IPS-18a (cell line): ENCODE data around the gene H2BK1.

Experiments
- H3K27ac ChIP-seq: one replicate; pipeline ENCODE4 v1.5.1; 2013; ENCODE audit warnings: low read length
- H3K27me3 ChIP-seq: one replicate; pipeline ENCODE4 v1.6.1; 2013; ENCODE audit warnings: mild to moderate bottlenecking, low read length; ENCODE audit not compliant: control insufficient read depth, insufficient read depth
- H3K36me3 ChIP-seq: one replicate; pipeline ENCODE4 v1.6.1; 2013; ENCODE audit warnings: low read depth, low read length; ENCODE audit not compliant: control insufficient read depth
- H3K4me1 ChIP-seq: one replicate; pipeline ENCODE4 v1.6.1; 2013; ENCODE audit warnings: low read depth, low read length; ENCODE audit not compliant: control insufficient read depth
- H3K4me3 ChIP-seq: one replicate; pipeline ENCODE4 v1.5.1; 2013; ENCODE audit warnings: low read length
- H3K9ac ChIP-seq: one replicate; pipeline ENCODE4 v1.6.1; 2013; ENCODE audit warnings: mild to moderate bottlenecking, low read length, moderate library complexity
- H3K9me3 ChIP-seq: one replicate; pipeline ENCODE4 v1.6.1; 2013; ENCODE audit warnings: low read depth, low read length; ENCODE audit not compliant: control insufficient read depth

Gene H2BK1

DNA sequence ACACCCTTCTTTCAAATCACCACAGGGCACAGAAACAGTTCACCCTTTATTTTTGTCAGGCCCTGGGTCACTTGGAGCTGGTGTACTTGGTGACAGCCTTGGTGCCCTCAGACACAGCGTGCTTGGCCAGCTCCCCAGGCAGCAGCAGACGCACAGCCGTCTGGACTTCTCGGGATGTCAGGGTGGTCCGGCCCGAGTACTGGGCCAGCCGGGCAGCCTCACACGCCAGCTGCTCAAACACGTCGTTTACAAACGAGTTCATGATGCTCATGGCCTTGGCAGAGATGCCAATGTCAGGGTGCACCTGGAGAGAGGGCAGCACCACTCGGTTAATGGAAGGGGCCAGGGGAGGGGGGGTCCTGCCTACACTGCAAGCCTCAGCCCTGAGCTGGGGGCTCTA lies 2.5 kb downstream of the H2BK1 start:
- Histone ChIP-seq H3K9ac (no peak overlapping the region), H3K4me1 (peaks cover 5% of the 10 kb centered on the region), H3K9me3 (no peaks in the 10 kb centered on the region), H3K27me3 (no peaks in the 10 kb centered on the region), H3K36me3 (peaks cover 3% of the 10 kb centered on the region), H3K27ac (no peak overlapping the region), H3K4me3 (no peak overlapping the region)

- no peaks in the 10 kb centered on the region for H3K9me3 ChIP-seq
- no peak overlapping the region for H3K4me3 ChIP-seq
- H3K27ac ChIP-seq, result no peak overlapping the region
- H3K4me1 ChIP-seq, result peaks cover 5% of the 10 kb centered on the region
- H3K27me3 ChIP-seq, result no peaks in the 10 kb centered on the region
- no peak overlapping the region for H3K9ac ChIP-seq
- H3K36me3 ChIP-seq, result no peaks in the 10 kb centered on the region
Observed at GRCh38 chr7:151207315-151207714, 3.0 kb downstream of the H2BK1 start.

DNA sequence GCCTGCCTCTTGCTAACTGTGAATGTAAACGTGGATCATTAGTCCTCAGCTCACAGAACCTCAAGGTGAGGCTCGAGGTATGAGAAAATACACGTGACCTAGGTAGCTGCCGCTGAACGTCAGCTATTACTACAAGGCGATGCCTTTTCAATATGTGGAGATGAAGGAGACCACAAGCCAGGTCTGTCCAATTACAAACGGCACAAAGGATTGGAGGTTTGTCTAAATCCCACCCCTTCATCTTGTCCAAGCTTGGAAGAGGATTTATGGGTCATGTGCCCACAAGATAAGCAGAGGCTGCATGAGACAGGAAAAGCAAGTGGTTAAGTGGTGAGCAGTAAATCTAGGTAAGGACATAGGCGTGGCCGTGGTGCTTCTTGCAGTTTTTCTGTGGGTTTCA lies 3.4 kb downstream of the H2BK1 start:
- no peak overlapping the region for H3K9ac ChIP-seq
- no peaks in the 10 kb centered on the region for H3K27me3 ChIP-seq

DNA sequence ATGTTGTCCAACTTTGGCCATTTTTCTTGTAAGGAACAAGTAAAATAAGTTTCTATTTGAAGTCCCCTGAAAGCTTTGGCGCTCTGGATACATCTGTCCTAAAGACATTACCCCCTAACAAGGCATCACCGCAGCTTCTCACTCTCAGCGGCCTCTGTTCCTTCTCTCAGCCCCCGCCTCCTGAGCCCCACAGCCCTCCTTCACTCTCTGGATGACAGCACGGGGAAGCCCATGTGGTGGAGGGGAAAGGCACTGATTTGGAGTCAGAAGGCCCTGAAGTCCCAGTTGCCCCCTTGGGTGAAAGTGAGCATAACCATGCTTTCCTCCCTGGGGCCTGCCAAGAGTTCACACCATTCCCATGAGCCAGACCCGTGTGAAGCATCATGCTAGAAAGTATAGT lies 4.6 kb downstream of the H2BK1 start:
- Histone ChIP-seq H3K4me3 (no peak overlapping the region), H3K27me3 (no peaks in the 10 kb centered on the region), H3K27ac (no peak overlapping the region), H3K4me1 (peaks cover 3% of the 10 kb centered on the region), H3K36me3 (no peaks in the 10 kb centered on the region), H3K9me3 (no peaks in the 10 kb centered on the region), H3K9ac (no peak overlapping the region)

More for the DNA sequence above, 3.4 kb downstream of the H2BK1 start:
- no peaks in the 10 kb centered on the region for H3K9me3 ChIP-seq
- no peaks in the 10 kb centered on the region for H3K36me3 ChIP-seq
- H3K4me1 ChIP-seq, result peaks cover 5% of the 10 kb centered on the region
- H3K27ac ChIP-seq, result no peak overlapping the region
- H3K4me3 ChIP-seq, result no peak overlapping the region

- H3K9ac ChIP-seq, result no peak overlapping the region
Observed at GRCh38 chr7:151204383-151205032, 5.8 kb downstream of the H2BK1 start.

DNA sequence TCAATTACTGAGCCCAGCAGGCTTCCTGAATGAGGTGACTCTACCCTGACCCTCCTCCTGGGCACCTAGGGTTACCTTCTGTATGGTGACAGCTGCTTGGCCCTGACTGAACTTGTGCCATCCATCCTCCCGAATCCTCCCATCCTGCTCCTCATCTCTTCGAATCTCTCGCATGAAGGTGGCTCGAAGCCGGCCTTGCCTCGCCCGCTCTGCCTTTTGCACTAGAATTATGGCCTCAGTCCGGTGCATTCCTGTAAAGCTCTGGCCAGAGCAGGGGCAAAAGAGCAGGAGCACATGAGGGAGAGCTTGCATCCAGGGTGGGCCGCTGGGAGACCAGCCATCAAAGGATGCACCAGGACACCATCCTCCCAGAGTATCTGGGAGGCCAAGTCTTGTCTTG lies 7.5 kb downstream of the H2BK1 start:
- Histone ChIP-seq H3K4me3 (no peak overlapping the region), H3K9me3 (no peaks in the 10 kb centered on the region), H3K27me3 (no peaks in the 10 kb centered on the region), H3K9ac (no peak overlapping the region), H3K27ac (no peak overlapping the region), H3K36me3 (no peaks in the 10 kb centered on the region), H3K4me1 (no peaks in the 10 kb centered on the region)

More at GRCh38 chr7:151204383-151205032, 5.8 kb downstream of the H2BK1 start:
- no peak overlapping the region for H3K4me3 ChIP-seq
- H3K9me3 ChIP-seq, result no peaks in the 10 kb centered on the region
- no peaks in the 10 kb centered on the region for H3K36me3 ChIP-seq
- H3K27ac ChIP-seq, result no peak overlapping the region
- H3K4me1 ChIP-seq, result no peaks in the 10 kb centered on the region
- H3K27me3 ChIP-seq, result no peaks in the 10 kb centered on the region

GRCh38 chr7:151201751-151202150 lies 8.5 kb downstream of the H2BK1 start:
- Histone ChIP-seq H3K4me3 (no peak overlapping the region), H3K27me3 (no peaks in the 10 kb centered on the region), H3K4me1 (no peaks in the 10 kb centered on the region), H3K9me3 (no peaks in the 10 kb centered on the region), H3K9ac (no peak overlapping the region), H3K27ac (no peak overlapping the region), H3K36me3 (no peaks in the 10 kb centered on the region)

DNA sequence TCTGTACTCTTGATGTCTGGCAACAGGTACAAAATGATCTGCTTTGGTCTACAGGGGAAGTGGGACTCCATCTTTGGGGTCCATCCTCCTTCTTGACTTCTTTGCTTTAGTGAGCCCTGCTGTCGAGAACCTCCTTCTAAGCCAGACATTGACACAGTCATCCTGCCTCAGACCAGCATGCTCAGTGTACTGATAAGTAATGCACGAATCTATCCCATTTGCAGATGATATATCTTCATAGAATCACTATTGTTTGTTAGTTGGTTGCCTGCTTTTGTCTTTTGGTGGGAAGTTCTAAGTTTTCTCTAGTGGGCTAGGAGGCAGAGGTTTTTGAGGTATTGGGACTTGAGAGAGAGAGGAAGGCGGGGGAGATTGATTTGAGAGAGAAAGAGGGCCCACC lies 8.9 kb downstream of the H2BK1 start:
- Histone ChIP-seq H3K36me3 (no peaks in the 10 kb centered on the region), H3K4me3 (no peak overlapping the region), H3K9me3 (no peaks in the 10 kb centered on the region), H3K27ac (no peak overlapping the region), H3K9ac (no peak overlapping the region), H3K4me1 (no peaks in the 10 kb centered on the region), H3K27me3 (no peaks in the 10 kb centered on the region)

GRCh38 chr7:151198945-151199848 lies 11.1 kb downstream of the H2BK1 start:
- Histone ChIP-seq H3K36me3 (no peaks in the 10 kb centered on the region), H3K9ac (no peak overlapping the region), H3K27me3 (peaks cover 4% of the 10 kb centered on the region), H3K4me1 (no peaks in the 10 kb centered on the region), H3K9me3 (no peaks in the 10 kb centered on the region), H3K4me3 (no peak overlapping the region), H3K27ac (no peak overlapping the region)

- no peaks in the 10 kb centered on the region for H3K4me1 ChIP-seq
- no peaks in the 10 kb centered on the region for H3K9me3 ChIP-seq
- no peak overlapping the region for H3K9ac ChIP-seq
- H3K36me3 ChIP-seq, result no peaks in the 10 kb centered on the region
- H3K27ac ChIP-seq, result no peak overlapping the region
- H3K4me3 ChIP-seq, result no peak overlapping the region
- H3K27me3 ChIP-seq, result peaks cover 4% of the 10 kb centered on the region
Observed at GRCh38 chr7:151197932-151198331, 12.4 kb downstream of the H2BK1 start.

GRCh38 chr7:151195616-151196450 lies 14.5 kb downstream of the H2BK1 start:
- H3K9ac ChIP-seq, result no peak overlapping the region
- no peak overlapping the region for H3K27ac ChIP-seq
- H3K4me1 ChIP-seq, result no peaks in the 10 kb centered on the region
- H3K36me3 ChIP-seq, result no peaks in the 10 kb centered on the region
- H3K9me3 ChIP-seq, result no peaks in the 10 kb centered on the region
- peaks cover 4% of the 10 kb centered on the region for H3K27me3 ChIP-seq
- H3K4me3 ChIP-seq, result no peak overlapping the region
